NCI-H2196 (cell line): Measurements from ENCODE around the gene CCDC154.

Experiments used
- DNase-seq: peaks from one replicate; lab custom pipeline; 2025; ENCODE audit not compliant: unreplicated experiment; lab: John Stamatoyannopoulos, UW

The CCDC154 gene

DNA sequence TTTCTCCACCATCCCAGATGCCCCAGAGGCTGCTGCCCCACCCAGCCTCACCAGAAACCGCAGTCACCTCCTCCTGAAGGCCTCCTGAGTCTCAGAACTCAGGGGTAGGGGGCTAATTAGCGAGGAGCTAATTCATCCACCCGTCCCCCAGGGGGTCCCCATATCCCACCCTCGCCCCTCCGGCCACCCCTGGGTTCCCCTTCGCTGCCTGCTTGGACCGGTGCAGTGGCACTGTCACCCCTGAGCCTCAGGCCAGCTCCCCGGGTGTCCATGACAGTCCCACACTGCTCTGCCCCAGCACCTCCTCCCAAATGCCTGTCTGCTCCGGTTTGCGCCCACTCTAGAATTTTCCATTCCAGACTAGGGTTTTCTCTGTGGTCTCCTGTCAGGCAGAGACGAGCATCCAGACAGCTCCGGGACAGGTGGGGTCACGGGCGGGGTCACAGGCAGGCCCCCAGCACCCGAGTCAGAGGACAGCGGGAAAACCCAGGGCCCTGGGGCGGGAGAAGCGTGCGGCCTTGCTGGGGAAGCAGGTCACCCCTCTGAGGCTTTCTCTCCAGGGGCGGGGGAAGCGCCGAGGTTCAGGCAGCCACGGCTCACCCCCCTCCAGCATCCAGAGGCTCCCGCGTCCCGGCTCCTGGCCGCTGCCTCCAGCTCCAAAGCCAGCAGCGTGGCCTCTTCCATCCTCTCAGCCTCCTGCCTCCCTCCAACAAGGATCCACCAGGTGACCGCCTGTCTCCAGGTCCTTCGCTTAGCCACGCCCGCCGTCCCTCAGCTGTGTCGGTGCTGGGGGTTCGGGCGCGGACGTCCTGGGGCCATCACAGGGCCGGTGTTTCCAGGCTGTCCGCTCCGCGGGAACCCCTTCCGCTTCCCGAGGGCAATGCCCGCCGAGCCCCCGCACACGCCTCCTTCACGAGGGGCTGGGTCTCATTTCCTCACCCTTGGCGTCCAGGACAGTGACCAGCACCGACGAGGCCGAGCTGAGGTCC is 16.6 kb downstream of the CCDC154 start:
- no peak for DNase-seq

- DNase-seq, result no peak
Measured at GRCh38 chr16:1426734-1427471, 17.5 kb downstream of the CCDC154 start.

- no peak for DNase-seq
Measured at GRCh38 chr16:1425616-1426370, 18.6 kb downstream of the CCDC154 start.

- no peak for DNase-seq
Measured at GRCh38 chr16:1424028-1424427, 20.3 kb downstream of the CCDC154 start.

- no peak for DNase-seq
Measured at GRCh38 chr16:1422076-1422475, 22.3 kb downstream of the CCDC154 start.

DNA sequence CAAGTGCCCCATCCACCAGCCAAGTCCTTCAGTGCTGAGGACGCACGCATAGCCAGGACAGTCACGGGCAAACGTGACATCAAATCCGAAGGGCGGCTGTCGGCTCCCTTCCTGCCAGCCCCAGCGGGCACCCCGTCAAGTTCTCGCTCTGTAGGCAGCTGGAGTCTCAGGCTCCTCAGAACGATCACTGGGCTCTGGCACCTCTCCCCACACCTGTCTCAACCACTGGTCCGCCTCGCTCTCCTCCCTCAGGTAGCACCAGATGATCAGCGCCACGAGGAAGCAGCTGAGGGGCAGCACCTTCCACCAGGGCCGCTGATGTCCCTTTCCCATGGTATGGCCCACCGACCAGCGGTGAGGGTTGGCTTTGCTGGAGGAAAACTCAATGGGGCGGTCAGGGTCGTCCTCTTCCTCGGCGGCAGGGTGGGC is 24.2 kb downstream of the CCDC154 start:
- DNase-seq, result no peak

DNA sequence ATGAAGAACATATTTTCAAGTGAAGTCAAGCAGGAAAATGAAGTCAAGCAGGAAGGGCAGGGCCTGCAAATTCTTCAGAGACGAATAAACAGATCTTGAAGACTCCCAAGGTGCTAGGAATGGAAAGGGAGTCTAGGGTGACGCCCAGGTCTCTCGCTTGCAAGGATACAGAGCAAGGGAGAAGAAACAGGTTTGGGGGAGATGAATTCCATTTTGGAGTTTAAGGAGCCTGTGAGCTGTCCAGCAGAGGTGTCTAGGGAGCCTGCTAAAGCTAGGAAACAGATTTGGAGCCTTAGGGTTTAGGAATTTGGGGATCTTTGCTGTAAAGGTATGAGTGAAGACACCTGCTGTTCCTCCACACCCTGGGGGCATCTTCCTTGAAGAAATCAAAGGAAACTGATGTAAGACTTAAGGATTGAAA is 27.8 kb downstream of the CCDC154 start:
- DNase-seq, result no peak

DNA sequence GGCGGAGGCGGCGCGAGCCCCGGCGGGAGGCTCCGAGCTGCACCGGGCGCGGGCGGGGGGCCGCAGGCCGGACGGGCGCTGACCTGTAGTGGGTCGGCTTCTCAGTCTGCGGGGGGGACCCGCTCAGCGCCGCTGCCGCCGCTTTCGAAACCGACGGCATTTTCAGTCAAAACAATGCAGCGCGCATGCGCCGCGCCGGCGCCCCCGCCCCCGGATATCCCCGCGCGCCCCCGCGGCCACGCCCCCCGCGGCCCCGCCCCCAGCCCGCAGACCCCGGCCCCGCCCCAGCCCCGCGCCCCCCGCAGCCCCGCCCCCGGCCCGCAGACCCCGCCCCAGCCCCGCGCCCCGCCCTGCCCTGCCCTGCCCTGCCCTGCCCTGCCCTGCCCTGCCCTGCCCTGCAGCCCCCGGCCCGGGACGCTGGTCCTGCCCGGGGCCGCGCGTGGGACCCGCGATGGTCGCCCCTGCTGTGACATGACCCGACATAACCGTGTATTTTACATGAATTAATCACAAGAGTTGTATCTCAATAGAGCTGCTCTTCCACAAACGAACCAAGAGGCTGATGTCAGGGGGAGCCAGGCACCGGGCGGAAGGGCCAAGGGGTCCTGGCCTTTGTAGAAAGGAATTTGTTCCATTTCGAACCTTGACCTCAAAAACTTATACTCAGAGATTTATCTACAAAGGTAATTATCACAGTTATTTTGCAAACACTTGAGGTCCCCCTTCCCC is 29.7 kb downstream of the CCDC154 start, which contains the start of gene UNKL:
UNKL (minus strand) TSS at position 173 of the 729 bp plus-strand sequence; CDS start at position 160, 13 bp downstream.
- DNase-seq, result peak; percentile 68

- DNase-seq, result peak; percentile 69
Measured at GRCh38 chr16:1413684-1414531, 30.4 kb downstream of the CCDC154 start.

DNA sequence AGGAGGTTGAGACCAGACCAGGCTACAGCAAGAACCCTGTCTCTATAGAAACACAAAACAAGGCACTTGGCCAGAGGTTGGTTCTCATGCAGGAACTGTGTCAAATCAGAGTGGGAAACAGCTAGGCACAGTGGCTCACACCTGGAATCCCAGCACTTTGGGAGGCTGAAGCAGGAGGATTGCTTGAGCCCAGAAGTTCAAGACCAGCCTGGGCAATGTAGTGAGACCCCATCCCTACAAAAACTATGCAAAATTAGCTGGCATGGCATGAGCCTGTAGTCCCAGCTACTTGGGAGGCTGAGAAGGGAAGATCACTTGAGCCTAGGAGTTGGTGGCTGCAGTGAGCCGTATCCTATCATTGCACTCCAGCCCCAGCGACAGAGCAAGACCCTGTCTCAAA is 31.5 kb downstream of the CCDC154 start:
- DNase-seq, result no peak

DNA sequence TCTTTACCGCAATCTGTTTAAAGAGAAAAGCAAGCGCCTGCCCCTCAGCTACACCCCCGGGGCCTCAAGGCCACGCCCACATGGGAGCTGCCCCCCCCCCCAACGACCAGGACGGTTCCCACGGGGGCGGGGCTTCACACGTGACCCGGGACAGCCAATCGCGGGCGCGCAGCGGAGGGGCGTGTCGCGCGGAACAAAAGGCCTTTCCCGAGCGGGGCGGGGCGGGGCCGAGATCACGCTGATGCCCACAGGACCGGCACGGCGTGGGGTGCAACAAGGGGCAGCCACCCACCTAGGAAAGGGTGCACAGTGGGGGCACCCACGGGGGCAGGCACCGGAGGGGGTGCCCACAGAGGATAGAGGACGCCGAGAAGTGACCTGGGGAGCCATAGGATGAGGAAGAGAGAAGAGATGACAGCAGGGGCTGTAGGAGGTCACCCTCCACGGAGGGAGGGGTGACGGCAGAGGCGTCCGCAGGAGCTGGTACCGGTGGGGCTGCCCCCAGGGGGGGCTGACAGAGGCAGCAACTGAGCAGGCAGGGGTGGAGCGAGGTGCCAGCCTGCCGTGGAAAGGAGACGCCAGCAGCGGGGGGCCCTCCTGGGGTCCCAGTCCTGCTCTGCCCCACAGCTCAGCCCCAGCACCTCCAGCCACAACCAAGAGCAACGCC is 36.1 kb downstream of the CCDC154 start:
- peak; percentile 88 for DNase-seq

DNA sequence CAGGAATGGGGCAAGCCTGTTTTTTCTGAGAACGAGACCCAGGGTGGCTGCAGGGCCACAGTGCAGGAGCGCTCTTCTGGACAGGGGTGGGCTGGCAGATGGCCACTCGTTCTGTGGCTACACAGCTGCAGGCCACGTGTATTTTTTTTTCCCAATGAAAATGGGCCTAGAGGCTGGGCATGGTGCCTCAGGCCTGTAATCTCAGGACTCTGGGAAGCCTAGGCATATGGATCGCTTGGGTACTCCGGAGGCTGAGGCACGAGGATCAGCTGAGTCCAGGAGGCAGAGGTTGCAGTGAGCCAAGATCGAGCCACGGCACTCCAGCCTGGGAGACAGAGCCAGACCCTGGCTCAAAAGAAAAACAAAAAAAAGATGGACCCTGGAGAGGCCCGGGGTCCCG is 36.6 kb downstream of the CCDC154 start:
- no peak for DNase-seq

GRCh38 chr16:1403733-1404132 is 40.6 kb downstream of the CCDC154 start:
- no peak for DNase-seq

GRCh38 chr16:1403036-1403435 is 41.3 kb downstream of the CCDC154 start:
- DNase-seq, result no peak

DNA sequence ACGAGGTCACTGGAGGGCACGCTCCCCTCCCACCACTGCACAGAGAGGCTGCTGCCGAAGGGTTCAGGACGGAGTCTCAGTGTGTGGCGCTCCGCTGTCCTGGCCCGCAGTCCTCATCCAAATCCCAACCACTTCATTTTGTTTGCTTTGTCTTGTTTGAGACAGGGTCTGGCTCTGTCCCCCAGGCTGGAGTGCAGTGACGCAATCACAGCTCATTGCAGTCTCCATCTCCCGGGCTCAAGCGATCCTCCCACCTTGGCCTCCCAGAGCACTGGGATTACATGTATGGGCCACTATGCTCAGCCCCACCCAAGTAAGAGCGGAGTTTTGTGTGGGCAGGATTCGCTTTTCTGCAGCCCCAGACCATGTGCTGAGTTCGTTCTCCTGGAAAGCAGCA is 42.6 kb downstream of the CCDC154 start:
- no peak for DNase-seq

GRCh38 chr16:1401061-1401757 is 43.1 kb downstream of the CCDC154 start:
- no peak for DNase-seq

- no peak for DNase-seq
Measured at GRCh38 chr16:1398826-1399581, 45.4 kb downstream of the CCDC154 start.

DNA sequence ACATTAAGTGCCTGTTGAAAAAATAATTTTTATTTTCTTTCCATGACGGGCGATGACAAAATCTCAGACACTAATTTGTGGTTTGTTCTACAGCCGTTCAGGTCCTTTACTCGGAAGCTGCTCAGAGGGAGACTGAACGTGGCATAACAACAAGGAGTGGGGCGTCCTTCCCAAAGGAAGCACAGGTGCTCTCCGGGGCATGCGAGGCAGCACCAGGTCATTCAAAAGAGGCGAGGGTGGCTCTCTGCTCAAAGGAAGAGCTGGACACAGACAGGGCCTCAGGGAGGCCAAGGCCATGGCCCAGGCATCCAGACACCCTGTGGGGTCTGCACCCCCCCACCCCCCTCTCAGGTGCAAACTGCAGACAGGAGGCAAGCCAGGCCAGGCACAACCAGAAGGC is 46.0 kb downstream of the CCDC154 start:
- no peak for DNase-seq
